Mesothelial cell of epicardium (in vitro differentiated cells): Measurements from ENCODE around the gene SLC25A48. TPM values are rescaled to one million over a fixed set of nuclear protein-coding genes. Genes with fewer than 3 reads are reported as not detected.

Source experiments
- DNase-seq, 2 experiments: peaks; one replicate each; pipeline ENCODE4 v3.0.0; 2021; ENCODE audit warnings: low spot score in 2 of 2; ENCODE audit not compliant: unreplicated experiment in 2 of 2
- H3K27ac Mint-ChIP-seq: 2 replicates; pipeline ENCODE4 v1.8.0; 2021; ENCODE audit warnings: mixed read lengths
- H3K27me3 Mint-ChIP-seq: 2 replicates; pipeline ENCODE4 v1.8.0; 2021; ENCODE audit warnings: low read depth, mixed read lengths
- H3K36me3 Mint-ChIP-seq: 2 replicates; pipeline ENCODE4 v1.8.0; 2021; ENCODE audit warnings: mixed read lengths
- H3K4me1 Mint-ChIP-seq: 2 replicates; pipeline ENCODE4 v1.8.0; 2021; ENCODE audit warnings: mixed read lengths
- H3K4me3 Mint-ChIP-seq: 2 replicates; pipeline ENCODE4 v1.8.0; 2021; ENCODE audit warnings: mild to moderate bottlenecking, moderate library complexity, mixed read lengths
- H3K9me3 Mint-ChIP-seq: 2 replicates; pipeline ENCODE4 v1.8.0; 2021; ENCODE audit warnings: mixed read lengths
- total RNA-seq: library from RNA; stranded (reverse); gene quantifications from 3 replicates; pipeline ENCODE4 v1.2.1, GENCODE V29; 2021
- TF ChIP-seq, protein P1 (sequence below): fragments of 200-600 bp; sonication (generic); IDR thresholded peaks from one replicate; pipeline ENCODE4 v1.5.0; 2021; ENCODE audit warnings: antibody characterized with exemption; ENCODE audit not compliant: unreplicated experiment

The SLC25A48 gene
- total RNA-seq, 1 donor from 2014 or later, result 1.5 TPM

DNA sequence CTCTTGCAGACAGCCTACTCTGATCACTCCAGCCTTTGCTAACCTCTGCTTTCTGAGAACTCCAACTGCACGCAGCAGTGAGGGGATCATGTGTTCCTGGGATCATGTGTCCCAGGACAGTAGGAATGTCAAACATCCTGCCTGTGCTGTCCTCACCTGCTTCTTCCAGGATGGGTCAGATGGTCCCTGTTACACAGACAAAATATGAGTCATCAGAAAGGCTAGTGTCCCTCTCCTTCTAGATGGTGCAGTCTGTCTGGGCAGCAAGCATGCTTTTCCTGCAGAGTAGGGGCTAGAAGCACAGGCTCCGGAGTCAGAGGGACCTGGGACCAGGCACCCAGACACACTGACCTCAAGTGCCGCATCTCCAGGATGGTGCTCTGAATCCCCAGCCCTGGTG, 20.1 kb upstream of the SLC25A48 start:
- peaks cover 3% of the 10 kb centered on the region for H3K27me3 Mint-ChIP-seq
- peaks cover 18% of the 10 kb centered on the region for H3K9me3 Mint-ChIP-seq
- H3K4me1 Mint-ChIP-seq, result peaks cover 3% of the 10 kb centered on the region
- no peaks in the 10 kb centered on the region for H3K36me3 Mint-ChIP-seq
- no peak overlapping the region for H3K4me3 Mint-ChIP-seq
- TF ChIP-seq, protein P1, sequence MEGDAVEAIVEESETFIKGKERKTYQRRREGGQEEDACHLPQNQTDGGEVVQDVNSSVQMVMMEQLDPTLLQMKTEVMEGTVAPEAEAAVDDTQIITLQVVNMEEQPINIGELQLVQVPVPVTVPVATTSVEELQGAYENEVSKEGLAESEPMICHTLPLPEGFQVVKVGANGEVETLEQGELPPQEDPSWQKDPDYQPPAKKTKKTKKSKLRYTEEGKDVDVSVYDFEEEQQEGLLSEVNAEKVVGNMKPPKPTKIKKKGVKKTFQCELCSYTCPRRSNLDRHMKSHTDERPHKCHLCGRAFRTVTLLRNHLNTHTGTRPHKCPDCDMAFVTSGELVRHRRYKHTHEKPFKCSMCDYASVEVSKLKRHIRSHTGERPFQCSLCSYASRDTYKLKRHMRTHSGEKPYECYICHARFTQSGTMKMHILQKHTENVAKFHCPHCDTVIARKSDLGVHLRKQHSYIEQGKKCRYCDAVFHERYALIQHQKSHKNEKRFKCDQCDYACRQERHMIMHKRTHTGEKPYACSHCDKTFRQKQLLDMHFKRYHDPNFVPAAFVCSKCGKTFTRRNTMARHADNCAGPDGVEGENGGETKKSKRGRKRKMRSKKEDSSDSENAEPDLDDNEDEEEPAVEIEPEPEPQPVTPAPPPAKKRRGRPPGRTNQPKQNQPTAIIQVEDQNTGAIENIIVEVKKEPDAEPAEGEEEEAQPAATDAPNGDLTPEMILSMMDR, result no peak
- H3K27ac Mint-ChIP-seq, result no peak overlapping the region
- DNase-seq, result no peak

- Mint-ChIP-seq H3K27ac (no peak overlapping the region), H3K27me3 (peaks cover 3% of the 10 kb centered on the region), H3K9me3 (peaks cover 18% of the 10 kb centered on the region), H3K4me3 (no peak overlapping the region), H3K36me3 (no peaks in the 10 kb centered on the region), H3K4me1 (peaks cover 3% of the 10 kb centered on the region)
- DNase-seq, result no peak
- TF ChIP-seq, protein P1, result no peak
These were observed 19.7 kb upstream of the SLC25A48 start for GRCh38 chr5:135814812-135815211.

DNA sequence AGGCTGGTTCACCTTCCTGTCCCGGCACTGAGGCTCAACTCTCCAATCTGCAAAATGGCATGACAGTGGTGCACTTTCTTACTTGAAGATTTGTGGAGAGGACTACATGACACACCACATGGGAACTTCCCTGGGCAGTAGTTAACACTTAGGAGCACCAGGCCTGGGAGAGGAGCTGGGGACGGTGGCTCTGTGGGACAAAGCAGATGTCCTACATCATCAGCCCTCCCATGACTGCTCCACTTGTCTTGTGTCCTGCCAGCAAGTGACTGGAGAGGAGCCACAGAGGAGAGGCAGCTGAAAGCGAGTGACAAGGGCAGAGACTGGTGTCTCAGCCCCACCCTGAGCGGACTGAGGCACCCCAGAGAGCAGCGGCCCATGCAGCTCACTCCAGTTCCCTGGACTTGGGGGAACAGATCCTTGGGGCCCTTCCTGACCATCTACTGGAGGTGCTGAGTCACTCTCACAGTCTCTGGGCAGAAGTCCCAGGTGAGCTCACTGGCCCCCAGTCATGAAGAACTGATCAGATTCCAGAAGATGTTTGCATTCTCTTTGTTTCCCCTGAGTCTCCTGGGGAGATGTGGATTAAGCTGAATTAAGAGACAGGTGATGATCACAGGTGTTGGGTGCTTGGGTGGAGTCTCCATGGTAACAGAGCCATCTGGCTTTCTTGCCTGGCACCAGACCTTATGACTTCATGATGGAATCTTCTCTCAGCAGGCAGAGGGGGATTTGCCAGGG, 13.2 kb upstream of the SLC25A48 start:
- no peak overlapping the region for H3K4me3 Mint-ChIP-seq
- TF ChIP-seq, protein P1, result no peak
- H3K36me3 Mint-ChIP-seq, result no peaks in the 10 kb centered on the region
- no peak overlapping the region for H3K27ac Mint-ChIP-seq
- DNase-seq, result no peak
- H3K9me3 Mint-ChIP-seq, result peaks cover 9% of the 10 kb centered on the region
- H3K4me1 Mint-ChIP-seq, result no peaks in the 10 kb centered on the region
- H3K27me3 Mint-ChIP-seq, result peaks cover 5% of the 10 kb centered on the region

- Mint-ChIP-seq H3K27ac (no peak overlapping the region), H3K36me3 (no peaks in the 10 kb centered on the region), H3K4me1 (no peaks in the 10 kb centered on the region), H3K9me3 (peaks cover 9% of the 10 kb centered on the region), H3K4me3 (no peak overlapping the region), H3K27me3 (peaks cover 10% of the 10 kb centered on the region)
- DNase-seq, result no peak
- TF ChIP-seq, protein P1, result no peak
These were observed 12.7 kb upstream of the SLC25A48 start for GRCh38 chr5:135821802-135822201.

- H3K27me3 Mint-ChIP-seq, result peaks cover 14% of the 10 kb centered on the region
- H3K4me3 Mint-ChIP-seq, result no peak overlapping the region
- no peak overlapping the region for H3K27ac Mint-ChIP-seq
- peaks cover 9% of the 10 kb centered on the region for H3K9me3 Mint-ChIP-seq
- no peak for DNase-seq
- no peaks in the 10 kb centered on the region for H3K4me1 Mint-ChIP-seq
- no peaks in the 10 kb centered on the region for H3K36me3 Mint-ChIP-seq
- TF ChIP-seq, protein P1, result no peak
These were observed 12.2 kb upstream of the SLC25A48 start for GRCh38 chr5:135822286-135822685.
